Spleen (tissue), 7 donors: ENCODE data around the gene LIMA1.

Experiments used
- CTCF ChIP-seq, 11 experiments: fragments of 200-600 bp in 7 of 11; fragments of 450-650 bp in 4 of 11; sonication (generic) in 4 of 11; IDR thresholded peaks in 8 of 11; conservative IDR thresholded peaks in 3 of 11; 1 replicate in 7 of 11; 2 replicates in 4 of 11; pipeline versions ENCODE4 v1.4.0 to v1.8.0; 2016 to 2021; ENCODE audit warnings: antibody characterized with exemption in 11 of 11, inconsistent platforms in 4 of 11, mild to moderate bottlenecking in 1 of 11
- POLR2A ChIP-seq, 3 donors: fragments of 450-650 bp; IDR thresholded peaks; one replicate each; pipeline ENCODE4 v1.5.1; 2017; ENCODE audit warnings: antibody characterized with exemption in 3 of 3, mild to moderate bottlenecking in 1 of 3
- POLR2AphosphoS5 ChIP-seq, 3 donors: sonication (generic); formaldehyde crosslinking; IDR thresholded peaks; one replicate each; pipeline ENCODE4 v1.5.1; 2017; ENCODE audit warnings: antibody characterized with exemption in 3 of 3
- donor health status: DM: no; HTN: no; CAD: no; lungs with moderate emphysema.
- donor health status: DM: no; HTN: no; CAD: no.
- donor health status: DM: no; HTN: no; CAD: no.

DNA sequence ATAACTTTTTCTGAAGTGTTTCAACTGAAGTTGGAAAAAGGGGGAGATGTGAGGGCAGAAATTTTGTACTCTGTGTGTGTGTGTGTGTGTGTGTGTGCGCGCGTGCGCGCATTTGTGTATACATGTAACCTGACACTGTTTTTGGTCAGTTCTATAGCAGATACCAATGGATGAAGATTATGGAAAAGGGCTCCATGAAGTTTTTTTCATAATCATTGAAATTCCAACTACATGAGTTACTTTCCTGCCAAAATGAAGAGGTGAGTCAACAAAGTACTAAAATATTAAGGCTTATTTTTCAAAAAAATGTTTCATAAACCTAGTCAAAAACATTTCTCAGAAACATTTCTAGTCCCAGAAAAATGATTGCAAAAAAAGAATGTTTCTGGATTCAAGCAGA lies 90.4 kb downstream of the LIMA1 start:
- TF ChIP-seq CTCF (IDR thresholded peaks at IDR 0.05 in 8 of 11, conservative IDR thresholded peaks at IDR 0.05 in 3 of 11) (no peak), POLR2A (IDR thresholded peaks at IDR 0.05) (no peak), POLR2AphosphoS5 (IDR thresholded peaks at IDR 0.05) (no peak)
